NCI-H2227 (cell line): ENCODE measurements around the gene CRISPLD2.

Experiments used
- DNase-seq: peaks from one replicate; lab custom pipeline; 2025; ENCODE audit not compliant: unreplicated experiment; lab: John Stamatoyannopoulos, UW

Gene CRISPLD2

DNA sequence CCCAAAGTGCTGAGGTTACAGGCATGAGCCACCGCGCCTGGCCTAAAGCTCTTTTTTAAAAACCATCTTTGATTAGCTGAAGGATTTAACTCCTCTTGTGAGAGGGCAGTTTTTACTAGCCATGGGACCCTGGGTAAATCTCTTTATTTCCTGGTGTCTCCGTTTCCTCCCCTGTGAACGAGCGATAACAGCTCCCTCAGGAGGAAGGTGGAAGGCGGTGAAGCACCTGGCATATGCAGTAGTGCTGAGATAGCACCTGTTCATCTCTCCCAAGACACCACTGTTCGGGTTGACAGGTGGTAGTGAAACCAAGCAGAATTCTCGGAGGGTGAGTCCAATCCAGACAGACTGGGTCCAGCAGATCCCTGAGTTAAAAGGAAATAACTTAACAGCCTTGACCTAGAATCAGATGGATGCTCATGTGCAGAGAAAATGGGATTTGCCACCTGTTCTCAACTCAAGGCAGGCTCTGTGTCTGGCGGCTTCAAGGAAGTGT, 86.2 kb downstream of the CRISPLD2 start:
- DNase-seq, result no peak

- DNase-seq, result no peak
These were observed 87.3 kb downstream of the CRISPLD2 start for GRCh38 chr16:84907051-84907450.

DNA sequence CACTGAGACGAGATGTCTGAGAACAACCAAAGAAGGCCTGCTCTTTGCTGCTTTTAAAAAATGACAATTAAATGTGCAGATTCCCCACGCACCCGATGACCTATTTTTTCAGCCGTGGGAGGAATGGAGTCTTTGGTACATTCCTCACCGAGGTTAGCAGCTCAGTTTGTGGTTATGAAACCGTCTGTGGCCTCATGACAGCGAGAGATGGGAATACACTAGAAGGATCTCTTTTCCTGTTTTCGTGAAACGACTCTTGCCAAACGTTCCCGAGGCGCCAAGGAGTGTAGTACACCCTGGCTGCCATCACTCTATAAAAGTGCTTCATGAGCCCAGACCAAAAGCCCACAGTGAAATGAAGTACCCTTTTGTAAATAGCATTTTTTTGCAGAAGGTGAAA, 87.8 kb downstream of the CRISPLD2 start:
- no peak for DNase-seq

DNA sequence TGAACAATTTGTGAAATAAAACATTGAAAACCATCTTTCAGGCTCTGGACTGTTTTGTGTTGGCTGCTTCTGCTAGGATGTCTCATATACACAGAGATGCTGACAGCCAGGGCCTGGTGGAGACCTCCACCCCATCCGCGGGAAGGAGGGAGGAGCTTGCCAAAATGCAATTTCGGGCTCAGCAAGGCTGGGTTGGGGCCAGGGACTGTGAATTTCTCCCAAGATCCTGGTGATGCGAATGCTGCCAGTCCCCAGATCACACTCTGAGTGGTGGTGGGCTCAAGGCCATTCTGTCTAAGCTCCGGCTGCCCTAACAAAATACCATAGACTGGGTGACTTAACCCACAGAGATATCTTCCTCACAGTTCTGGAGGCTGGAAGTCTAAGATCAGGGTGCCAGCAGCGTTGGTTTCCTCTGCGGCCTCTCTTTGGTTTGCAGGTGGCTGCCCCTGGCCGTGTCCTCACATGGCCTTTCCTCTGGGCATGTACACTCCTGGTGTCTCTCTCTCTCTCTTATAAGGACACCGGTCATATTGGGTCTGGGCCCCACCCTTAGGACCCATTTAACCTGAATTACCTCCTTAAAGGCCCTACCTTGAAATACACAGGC, 89.8 kb downstream of the CRISPLD2 start:
- no peak for DNase-seq

DNA sequence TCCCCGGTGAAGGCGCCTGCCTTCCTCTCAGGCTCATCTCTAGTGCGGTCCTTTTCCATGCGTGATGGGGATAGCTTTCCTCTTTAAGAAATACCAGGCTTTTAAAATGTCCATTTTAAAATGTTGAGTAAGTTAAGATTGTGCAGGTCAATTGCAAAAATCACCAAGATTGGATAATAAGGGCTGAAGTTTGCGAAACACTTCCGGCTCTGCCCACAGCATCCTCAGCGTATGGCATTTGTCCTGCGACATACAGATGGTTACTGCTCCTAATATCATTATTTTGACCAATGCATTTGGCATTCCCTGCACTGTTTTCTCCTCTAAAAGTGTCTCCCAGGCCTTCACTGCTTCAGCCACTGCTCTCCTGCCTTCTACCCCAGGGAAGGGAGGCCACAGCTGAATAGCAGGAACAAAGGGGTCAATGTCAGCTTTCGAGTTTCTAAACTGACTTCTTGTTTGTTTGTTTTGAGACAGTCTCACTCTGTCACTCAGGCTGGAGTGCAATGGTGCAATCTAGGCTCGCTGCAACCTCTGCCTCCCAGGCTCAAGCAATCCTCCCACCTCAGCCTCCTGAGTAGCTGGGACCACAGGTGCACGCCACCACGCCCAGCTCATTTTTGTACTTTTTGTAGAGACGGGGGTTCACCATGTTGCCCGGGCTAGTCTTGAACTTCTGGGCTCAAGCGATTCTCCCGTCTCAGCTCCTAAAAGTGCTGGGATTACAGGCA, 91.9 kb downstream of the CRISPLD2 start:
- no peak for DNase-seq

DNA sequence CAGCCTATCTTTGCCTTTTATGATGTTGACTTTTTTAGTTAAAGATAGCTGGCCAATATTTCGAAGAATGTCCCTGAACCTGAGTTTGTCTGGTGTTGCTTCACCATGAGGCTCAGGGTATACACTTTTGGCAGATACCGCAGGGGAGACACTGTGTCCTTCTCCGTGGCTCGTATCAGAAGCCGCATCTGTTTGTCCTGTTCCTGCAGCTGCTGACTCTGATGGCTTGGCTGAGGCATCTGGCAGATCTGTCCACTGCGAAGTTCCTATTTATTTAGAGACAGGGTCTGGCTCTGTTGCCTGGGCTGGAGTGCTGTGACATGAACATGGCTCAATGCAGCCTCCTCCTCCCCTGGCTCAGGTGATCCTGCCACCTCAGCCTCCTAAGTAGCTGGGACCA, 93.5 kb downstream of the CRISPLD2 start:
- no peak for DNase-seq

DNA sequence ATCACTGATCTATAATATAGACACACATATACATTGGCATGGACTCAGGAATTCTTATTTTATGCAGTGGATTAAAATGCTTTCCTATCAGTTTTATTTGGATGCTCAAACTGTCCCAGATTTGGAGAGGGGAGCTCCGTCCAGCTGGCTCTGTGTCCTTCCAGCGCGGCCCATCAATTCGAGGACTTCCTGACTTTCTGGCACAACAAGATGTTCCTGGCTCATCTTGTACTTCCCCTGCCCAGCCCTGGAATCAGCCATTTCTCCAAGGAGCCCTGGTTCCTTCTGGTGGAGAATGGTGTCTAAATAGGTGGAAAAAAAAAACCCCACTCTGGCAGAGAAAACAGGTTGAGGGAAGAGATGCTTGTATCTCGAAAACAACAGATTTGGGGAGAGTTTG, 94.5 kb downstream of the CRISPLD2 start:
- no peak for DNase-seq

DNA sequence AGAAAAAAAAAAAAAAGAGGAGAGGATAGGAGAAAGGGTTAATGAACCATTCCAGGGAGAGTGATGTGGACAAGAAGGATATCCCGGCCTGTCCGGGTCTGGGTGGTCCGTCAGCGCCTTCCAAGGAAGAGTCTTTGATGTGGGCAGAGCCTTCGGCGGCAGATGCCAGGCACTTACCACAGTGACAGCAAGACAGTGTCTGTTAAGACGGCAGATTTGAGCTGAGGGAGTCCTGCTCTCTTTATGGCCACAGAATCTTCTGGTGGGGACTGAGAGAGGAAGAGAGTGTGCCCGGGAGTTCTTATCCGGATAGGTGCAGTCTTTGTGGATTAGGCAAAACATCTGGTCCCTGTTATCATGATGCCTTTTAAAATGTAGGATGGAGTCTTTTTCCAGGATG, 96.4 kb downstream of the CRISPLD2 start:
- DNase-seq, result no peak

GRCh38 chr16:84916850-84917249, 97.1 kb downstream of the CRISPLD2 start:
- no peak for DNase-seq

- DNase-seq, result no peak
These were observed 97.7 kb downstream of the CRISPLD2 start for GRCh38 chr16:84917492-84917891.

DNA sequence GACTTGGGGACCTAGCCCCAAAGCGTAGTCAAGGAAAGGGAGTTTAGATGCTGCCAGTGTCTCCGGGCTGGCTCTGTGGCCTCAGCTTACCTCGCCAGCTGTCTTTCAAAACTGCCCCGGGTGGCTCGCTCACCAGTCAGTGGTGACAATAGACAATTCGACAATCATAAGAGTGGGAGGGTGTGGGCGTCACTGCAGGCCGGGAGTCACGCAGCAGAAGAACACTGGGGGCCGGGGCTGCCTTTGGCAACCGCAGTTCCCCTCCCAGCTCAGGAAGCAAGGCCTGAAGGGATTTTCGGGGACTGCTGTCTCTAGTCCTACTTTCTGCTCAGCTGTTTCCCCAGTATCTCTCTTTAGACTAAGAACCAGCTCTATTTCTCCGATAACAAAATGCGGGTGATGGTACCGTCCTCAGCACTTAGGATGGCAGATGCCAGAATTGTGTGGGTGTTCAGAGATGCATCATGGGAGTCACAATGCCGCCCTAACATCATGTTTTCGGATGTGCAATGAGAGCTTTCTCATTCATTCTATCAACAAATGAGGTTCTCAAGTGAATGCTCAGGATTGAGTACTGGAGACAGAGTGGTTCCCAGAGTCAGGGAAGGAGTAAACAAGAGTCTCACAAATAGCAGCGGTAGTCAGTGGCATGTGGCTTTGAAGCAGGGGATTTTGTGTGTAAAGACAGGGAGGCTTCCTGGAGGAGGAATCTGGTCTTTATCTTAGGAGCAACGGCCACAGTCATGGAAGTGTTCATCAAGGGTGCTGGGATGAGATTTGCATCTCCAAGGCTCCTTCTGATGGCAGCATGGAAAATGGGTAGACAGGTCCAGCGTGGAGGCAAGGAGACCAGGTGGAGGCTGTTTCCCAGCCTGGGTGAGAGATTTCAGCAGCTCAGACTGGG, 98.5 kb downstream of the CRISPLD2 start:
- no peak for DNase-seq

DNA sequence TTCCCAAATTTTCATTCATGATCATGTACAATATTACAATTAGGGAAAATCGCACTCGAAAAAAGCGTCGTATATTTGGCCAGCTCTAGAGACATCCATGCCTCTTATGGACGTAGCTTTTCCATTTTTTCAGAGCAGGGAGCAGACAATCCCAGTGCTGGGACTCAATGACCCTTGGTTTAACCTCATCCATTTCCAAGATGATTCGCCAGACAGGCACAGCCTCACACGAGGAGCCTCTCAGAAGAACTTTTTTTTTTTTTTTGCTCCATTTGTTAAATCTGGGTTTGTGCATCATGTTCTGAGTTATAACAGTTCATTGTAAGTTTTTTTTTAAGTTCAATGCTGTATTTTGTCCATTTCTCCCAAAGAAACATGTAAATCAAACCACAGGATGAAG, 99.5 kb downstream of the CRISPLD2 start:
- no peak for DNase-seq

- DNase-seq, result no peak
These were observed 99.9 kb downstream of the CRISPLD2 start for GRCh38 chr16:84919708-84920107.

DNA sequence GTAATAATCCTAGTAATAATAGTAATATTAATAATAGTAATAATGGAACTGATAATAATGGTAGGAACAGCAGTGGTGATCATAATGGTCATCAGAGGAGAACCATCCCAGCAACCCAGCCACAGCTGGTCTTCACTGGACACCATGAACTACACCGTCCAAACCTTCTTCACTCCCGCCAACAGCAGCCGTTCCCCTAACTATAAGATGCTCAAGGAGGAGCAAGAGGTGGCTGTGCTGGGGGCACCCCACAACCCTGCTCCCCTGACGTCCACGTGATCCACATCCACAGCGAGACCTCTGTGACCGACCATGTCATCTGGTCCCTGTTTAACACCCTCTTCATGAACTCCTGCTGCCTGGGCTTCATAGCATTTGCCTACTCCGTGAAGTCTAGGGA, 100.5 kb downstream of the CRISPLD2 start:
- DNase-seq, result no peak

- no peak for DNase-seq
These were observed 102.8 kb downstream of the CRISPLD2 start for GRCh38 chr16:84922351-84923120.

DNA sequence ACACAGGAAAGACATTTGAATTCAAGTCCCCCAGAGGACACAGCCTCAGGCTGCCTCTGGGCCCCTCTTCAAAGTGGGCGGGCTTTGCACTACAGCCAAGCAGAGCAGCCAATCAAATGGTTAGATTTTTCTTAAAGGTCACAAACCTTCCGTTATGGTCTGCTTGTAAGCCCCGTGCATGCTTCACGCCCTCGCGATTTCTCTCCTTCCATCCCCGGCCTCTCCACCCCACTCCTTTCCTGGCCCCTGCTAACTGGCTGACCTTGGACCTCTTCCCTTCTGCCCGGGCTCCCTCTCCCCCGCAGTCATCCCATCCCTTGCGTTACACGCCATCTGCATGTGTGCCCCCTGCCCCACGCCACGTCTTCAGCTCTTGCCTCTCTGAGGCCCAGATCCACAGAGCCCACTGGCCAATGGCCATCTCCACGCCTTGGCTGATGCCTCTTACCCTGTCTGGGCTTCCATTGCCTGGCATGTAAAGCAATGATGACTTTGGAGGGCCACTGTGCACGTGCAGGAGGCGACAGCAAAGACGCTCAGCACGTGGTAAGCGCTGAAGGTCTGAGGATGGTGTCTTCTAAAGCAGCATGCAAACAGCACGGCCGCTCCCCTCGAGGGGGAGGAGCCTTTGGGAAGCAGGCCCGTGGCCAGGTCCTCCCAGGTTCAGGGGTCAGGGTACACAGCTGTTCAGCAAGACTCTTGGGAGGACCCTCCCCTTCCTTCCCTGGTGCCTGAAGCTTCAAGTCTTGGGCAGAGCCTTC, 104.7 kb downstream of the CRISPLD2 start:
- no peak for DNase-seq

DNA sequence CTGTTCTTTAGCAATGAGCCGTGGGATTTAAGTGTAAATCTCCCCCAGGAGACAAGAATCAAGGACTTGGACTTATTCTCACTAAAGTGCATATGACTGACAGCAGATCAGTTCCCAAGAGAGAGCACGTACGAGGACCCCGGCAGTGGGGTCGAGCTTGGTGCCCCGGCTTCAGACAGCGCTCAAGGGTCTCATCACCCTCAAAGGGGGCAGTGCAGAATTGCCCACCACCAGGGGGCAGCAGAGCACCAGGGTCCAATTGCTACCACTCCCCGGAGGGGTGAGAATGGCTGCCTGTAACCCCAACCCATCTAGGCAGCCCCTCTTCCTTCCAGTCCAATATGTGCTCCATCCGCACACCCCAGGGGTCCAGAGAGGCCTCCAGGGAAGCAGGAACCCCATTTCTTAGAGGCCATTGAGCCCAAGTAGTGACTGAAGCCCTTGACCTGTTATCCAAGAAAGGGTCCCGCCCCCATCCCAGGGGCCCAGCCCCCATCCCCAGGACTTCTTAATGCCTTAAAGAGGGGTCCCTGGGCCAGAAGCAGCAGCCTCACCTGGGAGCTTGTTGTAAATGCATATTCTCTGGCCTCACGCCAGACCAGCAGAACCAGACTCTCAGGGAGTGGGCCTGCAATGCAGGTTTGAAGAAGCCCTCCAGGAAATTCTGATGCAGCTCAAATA, 105.4 kb downstream of the CRISPLD2 start:
- DNase-seq, result no peak

DNA sequence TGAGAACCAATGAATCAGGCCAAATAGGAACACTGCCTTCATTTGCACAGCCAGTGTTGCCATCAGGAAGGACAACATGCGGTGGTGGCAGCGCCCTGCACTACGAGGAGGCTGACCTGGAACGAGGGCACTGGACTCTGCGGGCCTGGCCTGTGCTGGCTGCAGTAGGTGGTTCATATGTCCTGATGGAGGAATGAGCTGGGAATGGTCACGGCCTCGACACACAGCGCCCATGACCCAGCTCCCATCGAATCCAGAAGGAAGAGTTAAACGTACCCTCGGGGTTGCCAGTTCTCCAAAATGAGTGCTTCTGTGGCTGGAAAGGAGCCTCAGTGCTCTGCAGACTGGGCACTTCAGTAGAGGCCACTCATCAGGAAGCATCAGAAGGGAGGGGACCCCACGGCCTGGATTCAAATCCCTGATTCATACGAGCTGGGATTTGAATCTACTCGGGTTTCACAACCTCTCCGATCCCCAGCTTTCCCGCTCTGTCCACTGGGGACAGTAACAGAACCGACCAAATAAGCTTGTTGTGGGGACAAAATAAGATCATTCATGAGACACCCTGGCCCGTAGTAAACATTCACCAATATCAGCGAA, 106.1 kb downstream of the CRISPLD2 start:
- no peak for DNase-seq

DNA sequence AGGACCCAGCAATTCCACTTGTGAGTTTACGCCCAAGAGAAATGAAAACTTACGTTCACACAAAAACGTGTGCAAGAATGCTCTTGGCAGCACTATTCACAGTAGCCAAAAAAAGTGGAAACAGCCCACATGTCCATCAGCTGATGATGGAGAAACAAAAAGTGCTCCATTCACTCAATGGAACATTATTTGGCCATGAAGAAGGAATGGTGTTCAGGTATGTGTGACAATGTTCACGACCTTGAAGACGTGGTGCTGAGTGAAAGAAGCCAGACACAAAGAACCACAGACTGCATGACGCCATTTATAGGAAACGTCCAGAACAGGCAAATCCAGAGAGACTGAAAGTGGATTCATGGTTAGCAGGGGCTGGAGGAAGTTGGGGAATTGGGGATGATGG, 106.7 kb downstream of the CRISPLD2 start:
- no peak for DNase-seq
